ENCODE data around the gene STK38L. TPM values are rescaled to one million over a fixed set of nuclear protein-coding genes. Genes with fewer than 3 reads are reported as not detected.

Gene STK38L
- total and polyA plus RNA-seq, 9 of the 15 experiments (the other 6 are each of a cell fraction or from before 2014, with no cell fraction given) = 2.6 to 10.7 (median 6.9) TPM

DNA sequence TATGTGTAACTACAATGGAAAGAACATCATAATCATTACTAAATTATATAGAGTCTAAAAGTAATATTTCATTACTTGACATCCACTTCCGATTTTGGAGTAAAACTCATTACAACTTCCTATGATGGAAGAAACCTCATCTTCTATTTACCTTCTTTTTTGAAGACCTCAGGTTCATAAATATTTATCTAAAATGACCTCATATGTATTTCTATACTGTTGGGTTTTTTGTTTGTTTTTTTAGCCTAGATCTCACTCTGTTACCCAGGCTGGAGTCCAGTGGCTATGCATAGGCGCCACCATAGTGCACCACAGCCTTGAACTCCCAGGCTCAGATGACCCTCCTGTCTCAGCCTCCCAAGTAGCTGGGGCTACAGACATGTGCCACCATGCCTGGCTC is 48.6 kb downstream of the STK38L start:
- no TSS peak for BruUV-seq (replicated peaks)
- no peak for DNase-seq (ENCODE audit: extremely low read depth in 1 of 4, low spot score in 3 of 4)
- H3K4me1 ChIP-seq (replicated peaks in 1 of 2; ENCODE audit: control insufficient read depth in 2 of 2, insufficient read depth in 2 of 2, low read length in 2 of 2) = no peaks in the 10 kb centered on the region
- no peaks in the 10 kb centered on the region for H3K79me2 ChIP-seq (ENCODE audit: control insufficient read depth, insufficient read depth, low read length)
- no peaks in the 10 kb centered on the region for H3K9me3 ChIP-seq (replicated peaks; ENCODE audit: control insufficient read depth, insufficient read depth, low read depth, low read length)
- no peaks in the 10 kb centered on the region for H3K36me3 ChIP-seq (ENCODE audit: control insufficient read depth, insufficient read depth, low read length)
- ChIA-PET POLR2A (no interaction called here), CTCF (ENCODE audit: low intra/inter-chr PET ratio) (no interaction called here)
- H3K27me3 ChIP-seq (ENCODE audit: control insufficient read depth in 2 of 2, insufficient read depth in 2 of 2, low read length in 2 of 2) = no peaks in the 10 kb centered on the region
- no peaks in the 10 kb centered on the region for H4K20me1 ChIP-seq (replicated peaks; ENCODE audit: control insufficient read depth, insufficient read depth, low read length)
- H2AFZ ChIP-seq (ENCODE audit: low read depth, low read length) = no peak overlapping the region
- no peak overlapping the region for H3K27ac ChIP-seq (ENCODE audit: extremely low read depth, low read depth, low read length)
- intact Hi-C loops (cut with micrococcal nuclease) = no loop called here
- WGBS (ENCODE audit: insufficient coverage, low coverage, missing lambda C conversion rate) = 6% methylated on average over 2 of the region's 2 CpGs
- no peak for FAIRE-seq
- TF ChIP-seq ZSCAN29 (IDR thresholded peaks at IDR 0.05) = no peak
- TF ChIP-seq ELK3 (CRISPR knock-in tag; IDR thresholded peaks at IDR 0.05) = no peak
- no peak for TF ChIP-seq SUPT5H (IDR thresholded peaks at IDR 0.05)
- no peak for TF ChIP-seq POLR2B (IDR thresholded peaks at IDR 0.05; ENCODE audit: low read depth, partially characterized antibody)
- in situ Hi-C loops (cut with MboI) = no loop called here
- no peak overlapping the region for H3K4me2 ChIP-seq (ENCODE audit: insufficient read depth, low read length)
- no peaks in the 10 kb centered on the region for H3K9me1 ChIP-seq (ENCODE audit: control insufficient read depth, insufficient read depth, low read length)
- ATAC-seq = no peak
- H3K9ac ChIP-seq (ENCODE audit: insufficient read depth in 1 of 2, low read depth in 2 of 2, low read length in 2 of 2) = no peak overlapping the region
- H3K4me3 ChIP-seq = no peak overlapping the region

DNA sequence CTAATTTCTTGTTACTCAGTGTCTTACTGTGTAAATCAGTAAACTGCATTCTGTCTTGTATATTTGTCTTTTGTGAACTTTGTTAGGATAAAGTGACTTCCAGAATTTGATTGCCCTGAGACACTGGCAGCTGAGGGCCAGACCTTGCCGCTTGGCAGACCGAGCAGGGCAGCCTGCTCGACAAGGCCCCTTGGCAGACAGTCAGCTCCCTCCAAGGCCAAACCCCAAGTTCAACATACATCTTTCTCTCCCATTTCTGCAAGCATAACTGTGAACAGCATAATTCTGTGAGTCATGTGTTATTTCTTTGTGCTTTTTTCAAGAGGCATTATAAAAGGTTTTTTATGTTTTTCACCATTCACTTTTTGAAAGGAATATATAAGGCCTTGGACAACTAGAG is 49.4 kb downstream of the STK38L start:
- no peak overlapping the region for H3K9ac ChIP-seq (ENCODE audit: insufficient read depth in 1 of 2, low read depth in 2 of 2, low read length in 2 of 2)
- no peak for ATAC-seq
- H3K9me1 ChIP-seq (ENCODE audit: control insufficient read depth, insufficient read depth, low read length) = no peaks in the 10 kb centered on the region
- no peaks in the 10 kb centered on the region for H3K36me3 ChIP-seq (ENCODE audit: control insufficient read depth, insufficient read depth, low read length)
- no TSS peak for BruUV-seq (replicated peaks)
- no peak overlapping the region for H3K4me3 ChIP-seq
- no peaks in the 10 kb centered on the region for H3K4me1 ChIP-seq (replicated peaks in 1 of 2; ENCODE audit: control insufficient read depth in 2 of 2, insufficient read depth in 2 of 2, low read length in 2 of 2)
- no peak for DNase-seq (ENCODE audit: extremely low read depth in 1 of 4, low spot score in 3 of 4)
- no peaks in the 10 kb centered on the region for H3K27me3 ChIP-seq (ENCODE audit: control insufficient read depth in 2 of 2, insufficient read depth in 2 of 2, low read length in 2 of 2)
- no peak overlapping the region for H3K4me2 ChIP-seq (ENCODE audit: insufficient read depth, low read length)
- no peaks in the 10 kb centered on the region for H3K9me3 ChIP-seq (replicated peaks; ENCODE audit: control insufficient read depth, insufficient read depth, low read depth, low read length)
- H3K79me2 ChIP-seq (ENCODE audit: control insufficient read depth, insufficient read depth, low read length) = no peaks in the 10 kb centered on the region
- WGBS (ENCODE audit: insufficient coverage, low coverage, missing lambda C conversion rate) = 0% methylated on average over 1 of the region's 3 CpGs
- intact Hi-C loops (cut with micrococcal nuclease) (no loop called here), in situ Hi-C loops (cut with MboI) (no loop called here)
- no peak overlapping the region for H3K27ac ChIP-seq (ENCODE audit: extremely low read depth, low read depth, low read length)
- CTCF ChIA-PET (ENCODE audit: low intra/inter-chr PET ratio) = no interaction called here
- POLR2A ChIA-PET = no interaction called here
- H4K20me1 ChIP-seq (replicated peaks; ENCODE audit: control insufficient read depth, insufficient read depth, low read length) = no peaks in the 10 kb centered on the region
- H2AFZ ChIP-seq (ENCODE audit: low read depth, low read length) = no peak overlapping the region
- no peak for FAIRE-seq
- TF ChIP-seq, protein P1, sequence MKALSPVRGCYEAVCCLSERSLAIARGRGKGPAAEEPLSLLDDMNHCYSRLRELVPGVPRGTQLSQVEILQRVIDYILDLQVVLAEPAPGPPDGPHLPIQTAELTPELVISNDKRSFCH (CRISPR knock-in tag; IDR thresholded peaks at IDR 0.05) = no peak
- TF ChIP-seq, protein P1 (tag; IDR thresholded peaks at IDR 0.05) = no peak
- no peak for TF ChIP-seq RBM39 (optimal IDR thresholded peaks at IDR 0.05; ENCODE audit: low read depth, low read length)
- TF ChIP-seq ZSCAN29 (IDR thresholded peaks at IDR 0.05) = no peak
- TF ChIP-seq, protein P2, sequence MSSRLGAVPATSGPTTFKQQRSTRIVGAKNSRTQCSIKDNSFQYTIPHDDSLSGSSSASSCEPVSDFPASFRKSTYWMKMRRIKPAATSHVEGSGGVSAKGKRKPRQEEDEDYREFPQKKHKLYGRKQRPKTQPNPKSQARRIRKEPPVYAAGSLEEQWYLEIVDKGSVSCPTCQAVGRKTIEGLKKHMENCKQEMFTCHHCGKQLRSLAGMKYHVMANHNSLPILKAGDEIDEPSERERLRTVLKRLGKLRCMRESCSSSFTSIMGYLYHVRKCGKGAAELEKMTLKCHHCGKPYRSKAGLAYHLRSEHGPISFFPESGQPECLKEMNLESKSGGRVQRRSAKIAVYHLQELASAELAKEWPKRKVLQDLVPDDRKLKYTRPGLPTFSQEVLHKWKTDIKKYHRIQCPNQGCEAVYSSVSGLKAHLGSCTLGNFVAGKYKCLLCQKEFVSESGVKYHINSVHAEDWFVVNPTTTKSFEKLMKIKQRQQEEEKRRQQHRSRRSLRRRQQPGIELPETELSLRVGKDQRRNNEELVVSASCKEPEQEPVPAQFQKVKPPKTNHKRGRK (tag; IDR thresholded peaks at IDR 0.05) = no peak
- TF ChIP-seq FOXP1 (CRISPR knock-in tag; IDR thresholded peaks at IDR 0.05) = no peak
- TF ChIP-seq, protein P3, sequence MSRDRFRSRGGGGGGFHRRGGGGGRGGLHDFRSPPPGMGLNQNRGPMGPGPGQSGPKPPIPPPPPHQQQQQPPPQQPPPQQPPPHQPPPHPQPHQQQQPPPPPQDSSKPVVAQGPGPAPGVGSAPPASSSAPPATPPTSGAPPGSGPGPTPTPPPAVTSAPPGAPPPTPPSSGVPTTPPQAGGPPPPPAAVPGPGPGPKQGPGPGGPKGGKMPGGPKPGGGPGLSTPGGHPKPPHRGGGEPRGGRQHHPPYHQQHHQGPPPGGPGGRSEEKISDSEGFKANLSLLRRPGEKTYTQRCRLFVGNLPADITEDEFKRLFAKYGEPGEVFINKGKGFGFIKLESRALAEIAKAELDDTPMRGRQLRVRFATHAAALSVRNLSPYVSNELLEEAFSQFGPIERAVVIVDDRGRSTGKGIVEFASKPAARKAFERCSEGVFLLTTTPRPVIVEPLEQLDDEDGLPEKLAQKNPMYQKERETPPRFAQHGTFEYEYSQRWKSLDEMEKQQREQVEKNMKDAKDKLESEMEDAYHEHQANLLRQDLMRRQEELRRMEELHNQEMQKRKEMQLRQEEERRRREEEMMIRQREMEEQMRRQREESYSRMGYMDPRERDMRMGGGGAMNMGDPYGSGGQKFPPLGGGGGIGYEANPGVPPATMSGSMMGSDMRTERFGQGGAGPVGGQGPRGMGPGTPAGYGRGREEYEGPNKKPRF (IDR thresholded peaks at IDR 0.05; ENCODE audit: low read depth, low read length) = no peak
- no peak for TF ChIP-seq KLF1 (tag; IDR thresholded peaks at IDR 0.05)
- TF ChIP-seq NRF1 (conservative IDR thresholded peaks at IDR 0.05 in 1 of 2, IDR thresholded peaks at IDR 0.05 in 1 of 2) = no peak
- TF ChIP-seq RBM17 (IDR thresholded peaks at IDR 0.05; ENCODE audit: borderline replicate concordance, low read depth, low read length) = no peak

Measured in K562 (cell line).